ENCODE results near the gene NUDT3. TPM values are rescaled to one million over a fixed set of nuclear protein-coding genes. Genes with fewer than 3 reads are reported as not detected.

NUDT3 gene
- total and polyA plus RNA-seq, 2 experiments from 2014 or later = 12.1 to 31.1 TPM

- TF ChIP-seq EZH2 (IDR thresholded peaks at IDR 0.05; ENCODE audit: low read depth, unreplicated experiment) (no peak), NANOG (IDR thresholded peaks at IDR 0.05; ENCODE audit: borderline replicate concordance) (no peak), ZNF331 (CRISPR knock-in tag; IDR thresholded peaks at IDR 0.05; ENCODE audit: low read depth) (no peak), ZNF462 (CRISPR knock-in tag; IDR thresholded peaks at IDR 0.05) (no peak), CTCF (conservative IDR thresholded peaks at IDR 0.05; ENCODE audit: low read depth in 2 of 2) (no peak), STAT1 (IDR thresholded peaks at IDR 0.05; ENCODE audit: unreplicated experiment) (no peak), POLR2AphosphoS5 (IDR thresholded peaks at IDR 0.05; ENCODE audit: low read depth) (no peak), EZH2phosphoT487 (IDR thresholded peaks at IDR 0.05; ENCODE audit: unreplicated experiment) (no peak), CREB1 (CRISPR knock-in tag; IDR thresholded peaks at IDR 0.05; ENCODE audit: low read depth) (no peak), JUNB (IDR thresholded peaks at IDR 0.05; ENCODE audit: unreplicated experiment) (no peak), REST (IDR thresholded peaks at IDR 0.05; ENCODE audit: unreplicated experiment) (no peak), ETS1 (IDR thresholded peaks at IDR 0.05) (no peak), ZNF114 (CRISPR knock-in tag; IDR thresholded peaks at IDR 0.05) (no peak)
- Histone ChIP-seq H3K27me3 (ENCODE audit: insufficient read depth) (no peaks in the 10 kb centered on the region), H3K36me3 (ENCODE audit: insufficient read depth) (no peaks in the 10 kb centered on the region), H3K4me1 (ENCODE audit: insufficient read depth) (no peaks in the 10 kb centered on the region), H2AFZ (no peak overlapping the region), H3K27ac (ENCODE audit: low read depth) (no peak overlapping the region), H3F3A (replicated peaks; ENCODE audit: low read depth) (no peaks in the 10 kb centered on the region), H4K20me1 (replicated peaks; ENCODE audit: insufficient read depth) (peaks cover 17% of the 10 kb centered on the region), H3K9me2 (ENCODE audit: insufficient read depth) (no peaks in the 10 kb centered on the region), H3K4me3 (no peak overlapping the region), H3K79me2 (replicated peaks; ENCODE audit: insufficient read depth) (peaks cover 78% of the 10 kb centered on the region), H3K4me2 (no peak overlapping the region)
- Mint-ChIP-seq H3K27me3 (ENCODE audit: insufficient read depth, low read depth, poor library complexity) (peaks cover 7% of the 10 kb centered on the region), H3K4me3 (no peak overlapping the region), H3K27ac (no peak overlapping the region), H3K4me1 (no peaks in the 10 kb centered on the region), H3K9me3 (no peaks in the 10 kb centered on the region), H3K36me3 (ENCODE audit: low read depth) (no peaks in the 10 kb centered on the region)
- ATAC-seq = no peak
- DNase-seq (ENCODE audit: low spot score) = no peak
These were observed 42.1 kb downstream of the NUDT3 start for GRCh38 chr6:34350137-34350933.
